ENCODE data around the gene ATMIN. TPM values are rescaled to one million over a fixed set of nuclear protein-coding genes. Genes with fewer than 3 reads are reported as not detected.

ATMIN gene
- total and polyA plus RNA-seq, 8 donors = 30.7 to 45.0 (median 39.5) TPM

DNA sequence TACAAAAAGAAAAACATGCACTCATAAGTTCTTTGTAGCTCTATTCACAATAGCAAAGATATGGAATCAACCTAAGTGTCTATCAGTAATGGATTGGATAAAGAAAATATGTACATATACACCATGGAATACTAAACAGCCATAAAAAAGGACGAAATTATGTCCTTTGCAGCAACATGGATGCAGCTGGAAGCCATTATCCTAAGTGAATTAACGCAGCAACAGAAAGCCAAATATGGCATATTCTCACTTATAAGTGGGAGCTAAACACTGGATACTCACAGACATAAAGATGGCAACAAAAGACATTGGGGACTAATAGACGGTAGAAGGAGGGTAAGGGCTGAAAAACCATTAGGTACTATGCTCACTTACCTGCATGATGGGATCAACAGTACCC is 34.8 kb upstream of the ATMIN start:
- Histone ChIP-seq H3K27ac (no peak overlapping the region), H3K36me3 (no peaks in the 10 kb centered on the region), H3K4me3 (no peak overlapping the region), H3K9me3 (no peaks in the 10 kb centered on the region), H3K27me3 (no peaks in the 10 kb centered on the region), H3K4me1 (peaks cover 28 to 43% of the 10 kb centered on the region in 2 donors)
- no peak for ATAC-seq
- intact Hi-C loops (cut with DNase I) = no loop called here
- TF ChIP-seq, protein P1, sequence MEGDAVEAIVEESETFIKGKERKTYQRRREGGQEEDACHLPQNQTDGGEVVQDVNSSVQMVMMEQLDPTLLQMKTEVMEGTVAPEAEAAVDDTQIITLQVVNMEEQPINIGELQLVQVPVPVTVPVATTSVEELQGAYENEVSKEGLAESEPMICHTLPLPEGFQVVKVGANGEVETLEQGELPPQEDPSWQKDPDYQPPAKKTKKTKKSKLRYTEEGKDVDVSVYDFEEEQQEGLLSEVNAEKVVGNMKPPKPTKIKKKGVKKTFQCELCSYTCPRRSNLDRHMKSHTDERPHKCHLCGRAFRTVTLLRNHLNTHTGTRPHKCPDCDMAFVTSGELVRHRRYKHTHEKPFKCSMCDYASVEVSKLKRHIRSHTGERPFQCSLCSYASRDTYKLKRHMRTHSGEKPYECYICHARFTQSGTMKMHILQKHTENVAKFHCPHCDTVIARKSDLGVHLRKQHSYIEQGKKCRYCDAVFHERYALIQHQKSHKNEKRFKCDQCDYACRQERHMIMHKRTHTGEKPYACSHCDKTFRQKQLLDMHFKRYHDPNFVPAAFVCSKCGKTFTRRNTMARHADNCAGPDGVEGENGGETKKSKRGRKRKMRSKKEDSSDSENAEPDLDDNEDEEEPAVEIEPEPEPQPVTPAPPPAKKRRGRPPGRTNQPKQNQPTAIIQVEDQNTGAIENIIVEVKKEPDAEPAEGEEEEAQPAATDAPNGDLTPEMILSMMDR (IDR thresholded peaks at IDR 0.05) = no peak
- DNase-seq = no peak

DNA sequence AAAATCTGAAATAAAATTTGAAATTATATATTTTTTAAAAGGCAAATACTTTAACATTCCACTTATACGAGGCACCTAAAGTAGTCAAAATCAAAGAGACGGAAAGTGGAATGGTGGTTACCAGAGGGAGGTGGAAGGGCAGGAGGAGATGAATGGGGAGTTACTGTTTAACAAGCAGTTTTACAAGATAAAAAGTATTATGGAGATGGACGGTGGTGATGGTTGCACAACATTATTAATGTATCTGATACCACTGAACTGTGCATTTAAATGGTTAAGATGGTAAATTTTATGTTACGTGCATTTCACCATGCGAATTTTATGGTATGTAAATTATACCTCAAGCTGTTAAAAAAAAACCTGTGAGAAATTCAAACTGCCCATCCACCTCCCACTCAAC is 34.3 kb upstream of the ATMIN start:
- H3K27me3 ChIP-seq = no peaks in the 10 kb centered on the region
- no peaks in the 10 kb centered on the region for H3K9me3 ChIP-seq
- no peak overlapping the region for H3K27ac ChIP-seq
- DNase-seq = no peak
- intact Hi-C loops (cut with DNase I) = no loop called here
- ATAC-seq = no peak
- TF ChIP-seq, protein P1 (IDR thresholded peaks at IDR 0.05) = no peak
- H3K36me3 ChIP-seq = no peaks in the 10 kb centered on the region
- H3K4me3 ChIP-seq = no peak overlapping the region
- H3K4me1 ChIP-seq = peaks cover 29 to 45% of the 10 kb centered on the region in 2 donors

DNA sequence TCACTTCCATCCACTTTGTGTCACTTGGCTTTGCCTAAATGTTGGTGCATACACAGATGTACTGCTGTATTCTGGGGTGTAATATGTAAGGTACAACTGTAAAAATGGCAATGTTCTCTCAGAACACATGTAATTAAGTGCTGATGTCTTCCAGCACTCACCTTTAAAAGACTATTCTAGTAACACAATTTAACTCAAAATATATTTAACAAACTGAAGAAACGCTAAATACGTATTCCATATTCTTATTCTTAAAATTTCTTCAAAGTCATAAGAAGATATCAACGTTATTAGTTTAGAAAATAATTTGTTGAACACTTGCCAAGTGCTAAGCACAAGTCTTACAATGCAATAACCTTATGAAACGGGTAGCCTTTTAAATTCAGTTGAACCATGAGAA is 32.6 kb upstream of the ATMIN start:
- intact Hi-C loops (cut with DNase I) = no loop called here
- ATAC-seq = no peak

DNA sequence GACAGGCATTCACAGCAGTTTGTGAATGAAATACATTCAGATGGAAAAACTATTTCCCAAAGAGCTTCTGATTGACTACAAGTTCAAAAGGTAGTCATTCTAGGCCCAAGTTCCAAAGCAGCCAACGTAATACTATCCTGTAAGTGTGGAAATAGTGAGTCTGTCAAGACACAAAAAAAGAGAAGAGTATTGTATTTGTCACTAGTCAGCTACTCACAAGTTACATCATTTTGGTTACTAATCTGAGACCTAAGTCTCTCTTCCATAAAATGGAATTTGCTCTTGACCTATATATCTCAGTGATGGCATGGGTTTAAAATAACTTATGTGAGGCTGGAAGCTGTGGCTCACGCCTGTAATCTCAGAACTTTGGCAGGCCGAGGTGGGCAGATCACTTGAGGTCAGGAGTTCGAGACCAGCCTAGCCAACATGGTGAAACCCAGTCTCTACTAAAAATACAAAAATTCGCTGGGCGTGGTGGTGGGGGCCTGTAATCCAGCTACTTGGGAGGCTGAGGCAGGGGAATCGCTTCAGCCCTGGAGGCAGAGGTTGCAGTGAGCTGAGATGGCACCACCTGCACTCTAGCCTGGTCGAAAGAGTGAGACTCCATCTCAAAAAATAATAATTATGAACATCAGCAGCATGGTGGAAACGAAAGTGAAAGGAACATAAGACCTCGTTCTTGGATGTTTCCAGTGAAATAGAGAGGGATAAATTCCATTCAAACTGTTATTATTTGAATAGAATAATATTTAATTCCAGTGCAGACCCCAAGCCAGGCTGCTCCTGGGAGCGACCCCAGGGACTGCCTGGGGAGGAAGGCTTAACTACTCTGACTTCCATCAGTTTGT is 31.8 kb upstream of the ATMIN start:
- peak overlapping the region; percentile 2 to 79 for H3K4me3 ChIP-seq
- DNase-seq = no peak
- intact Hi-C loops (cut with DNase I) = no loop called here
- H3K27ac ChIP-seq = peak overlapping the region; percentile 13 to 57
- no peaks in the 10 kb centered on the region for H3K9me3 ChIP-seq
- TF ChIP-seq, protein P1 (IDR thresholded peaks at IDR 0.05) = no peak
- no peaks in the 10 kb centered on the region for H3K27me3 ChIP-seq
- no peak for ATAC-seq
- peaks cover 22 to 36% of the 10 kb centered on the region in 2 donors for H3K4me1 ChIP-seq
- H3K36me3 ChIP-seq = no peaks in the 10 kb centered on the region

More for the DNA sequence above, 32.6 kb upstream of the ATMIN start:
- Histone ChIP-seq H3K27me3 (no peaks in the 10 kb centered on the region), H3K4me3 (no peak overlapping the region), H3K27ac (no peak overlapping the region), H3K9me3 (no peaks in the 10 kb centered on the region), H3K4me1 (peaks cover 22 to 30% of the 10 kb centered on the region in 2 donors), H3K36me3 (no peaks in the 10 kb centered on the region)
- TF ChIP-seq, protein P1 (IDR thresholded peaks at IDR 0.05) = no peak
- DNase-seq = no peak

DNA sequence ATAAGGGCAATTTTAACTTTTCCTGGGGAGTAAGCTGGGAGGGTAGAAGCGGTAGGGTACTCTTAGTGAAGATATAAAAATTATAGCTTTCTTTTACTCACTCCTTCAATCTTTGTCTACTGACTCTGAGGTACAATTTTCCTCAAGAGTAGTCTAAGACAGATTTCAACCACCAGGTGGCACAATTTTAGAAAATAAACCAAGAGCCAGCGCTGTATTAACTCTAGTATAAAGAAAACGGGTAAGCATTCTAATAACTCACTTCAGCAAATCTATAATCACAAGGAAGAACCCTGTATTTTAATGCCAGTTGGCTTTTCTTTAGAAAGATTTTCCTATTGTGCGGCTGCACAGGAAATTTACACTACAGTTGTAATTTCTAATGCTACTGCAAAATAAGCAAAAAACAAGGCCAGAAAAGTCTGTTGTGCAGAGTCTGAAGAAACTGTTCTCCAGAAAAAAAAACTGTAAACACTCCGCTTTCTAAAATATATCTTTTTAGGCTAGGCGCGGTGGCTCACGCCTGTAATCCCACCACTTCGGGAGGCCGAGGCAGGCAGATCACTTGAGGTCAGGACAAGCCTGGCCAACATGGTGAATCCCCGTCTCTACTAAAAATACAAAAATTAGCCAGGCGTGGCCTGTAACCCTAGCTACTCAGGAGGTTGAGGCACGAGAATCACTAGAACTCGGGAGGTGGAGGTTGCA is 30.8 kb upstream of the ATMIN start:
- H3K4me1 ChIP-seq = peaks cover 22 to 36% of the 10 kb centered on the region in 2 donors
- TF ChIP-seq, protein P1 (IDR thresholded peaks at IDR 0.05) = peak; percentile 67 to 80
- H3K4me3 ChIP-seq = peak overlapping the region; percentile 2 to 79
- intact Hi-C loops (cut with DNase I) = no loop called here
- peak in 2 of 4 donors; percentile 45 to 62 for DNase-seq
- ATAC-seq = no peak
- H3K27ac ChIP-seq = peak overlapping the region; percentile 13 to 57
- H3K27me3 ChIP-seq = no peaks in the 10 kb centered on the region
- no peaks in the 10 kb centered on the region for H3K36me3 ChIP-seq
- H3K9me3 ChIP-seq = no peaks in the 10 kb centered on the region
